HepG2 (cell line): ENCODE data around the gene SYPL2. TPM values are rescaled to one million over a fixed set of nuclear protein-coding genes. Genes with fewer than 3 reads are reported as not detected.

Source experiments
- ARNTL ChIP-seq: sonication (generic); formaldehyde crosslinking; IDR thresholded peaks from 2 replicates; pipeline ENCODE4 v1.4.0; 2020; ENCODE audit warnings: mild to moderate bottlenecking, missing genetic modification reagents
- EED ChIP-seq: sonication (generic); formaldehyde crosslinking; IDR thresholded peaks from 2 replicates; pipeline ENCODE4 v1.5.0; 2020; ENCODE audit warnings: mild to moderate bottlenecking, missing genetic modification reagents
- FOXM1 ChIP-seq: sonication (generic); formaldehyde crosslinking; IDR thresholded peaks from 2 replicates; pipeline ENCODE4 v1.5.0; 2020; ENCODE audit warnings: missing genetic modification reagents
- JDP2 ChIP-seq: sonication (generic); formaldehyde crosslinking; IDR thresholded peaks from 2 replicates; pipeline ENCODE4 v1.8.1; 2022; ENCODE audit warnings: missing genetic modification reagents, borderline replicate concordance
- KMT2B ChIP-seq: IDR thresholded peaks from 2 replicates; pipeline ENCODE4 v1.6.1; 2016; ENCODE audit warnings: missing genetic modification reagents, missing compliant biosample characterization
- SYNCRIP ChIP-seq: fragments of 200-400 bp; formaldehyde crosslinking; IDR thresholded peaks from 2 replicates; pipeline ENCODE4 v1.6.1; 2018; ENCODE audit warnings: mild to moderate bottlenecking, low read depth, low read length; ENCODE audit not compliant: insufficient read depth
- TBP ChIP-seq: sonication (generic); formaldehyde crosslinking; IDR thresholded peaks from 2 replicates; pipeline ENCODE4 v1.5.0; 2020; ENCODE audit warnings: missing genetic modification reagents
- U2AF1 ChIP-seq: fragments of 200-400 bp; formaldehyde crosslinking; optimal IDR thresholded peaks from 2 replicates; pipeline ENCODE3; 2017; ENCODE audit warnings: mild to moderate bottlenecking, low read depth, low read length
- ZNF12 ChIP-seq: sonication (generic); formaldehyde crosslinking; IDR thresholded peaks from 2 replicates; pipeline ENCODE4 v1.5.0; 2020; ENCODE audit warnings: missing genetic modification reagents
- ZNF33A ChIP-seq: sonication (generic); formaldehyde crosslinking; IDR thresholded peaks from 2 replicates; pipeline ENCODE4 v1.5.1; 2020; ENCODE audit warnings: missing genetic modification reagents, mild to moderate bottlenecking, moderate library complexity, borderline replicate concordance
- ZNF790 ChIP-seq: sonication (generic); formaldehyde crosslinking; IDR thresholded peaks from 2 replicates; pipeline ENCODE4 v1.8.0; 2022; ENCODE audit warnings: missing genetic modification reagents, mild to moderate bottlenecking, borderline replicate concordance
- ZNF878 ChIP-seq: sonication (generic); formaldehyde crosslinking; IDR thresholded peaks from 2 replicates; pipeline ENCODE4 v1.8.1; 2023; ENCODE audit warnings: mild to moderate bottlenecking, missing genetic modification reagents, moderate library complexity
- polyA plus RNA-seq, 8 experiments: library from polyadenylated mRNA; depleted of rRNA in 3 of 8; stranded (reverse) in 7 of 8; unstranded in 1 of 8; fragments of >200 nt; fragmentation: Illumina TruSeq in 4 of 8; extraction: Trizol in 4 of 8; gene quantifications; 2 replicates each; pipeline versions ENCODE4 v1.2.1 to v1.2.3, GENCODE V29; 2011 to 2016; ENCODE audit warnings: low read depth in 4 of 8, missing spikeins in 1 of 8, mixed read lengths in 1 of 8; ENCODE audit not compliant: insufficient read depth in 1 of 8
- total RNA-seq, 5 experiments: library from RNA; depleted of rRNA; stranded (reverse); fragments of >200 nt; fragmentation: Illumina TruSeq; extraction: Trizol; gene quantifications; 2 replicates each; pipeline ENCODE4 v1.2.3, GENCODE V29; 2016; ENCODE audit warnings: low read depth in 1 of 5
- TF ChIP-seq, protein P1 (sequence below): sonication (generic); formaldehyde crosslinking; IDR thresholded peaks from 2 replicates; pipeline ENCODE4 v1.4.0; 2020; ENCODE audit warnings: missing genetic modification reagents
- TF ChIP-seq, protein P2 (sequence below): sonication (generic); formaldehyde crosslinking; IDR thresholded peaks from 2 replicates; pipeline ENCODE4 v1.5.0; 2020; ENCODE audit warnings: mild to moderate bottlenecking, low read depth, missing genetic modification reagents, borderline replicate concordance
- TF ChIP-seq, protein P3 (sequence below): sonication (generic); formaldehyde crosslinking; IDR thresholded peaks from 2 replicates; pipeline ENCODE4 v1.5.0; 2020; ENCODE audit warnings: mild to moderate bottlenecking, missing genetic modification reagents
- TF ChIP-seq, protein P4 (sequence below): sonication (generic); formaldehyde crosslinking; IDR thresholded peaks from 2 replicates; pipeline ENCODE4 v1.5.0; 2020; ENCODE audit warnings: mild to moderate bottlenecking, missing genetic modification reagents
- TF ChIP-seq, protein P5 (sequence below): sonication (generic); formaldehyde crosslinking; IDR thresholded peaks from 2 replicates; pipeline ENCODE4 v1.4.0; 2020; ENCODE audit warnings: missing genetic modification reagents

The SYPL2 gene
- total and polyA plus RNA-seq, 2 of the 13 experiments (the other 11 are each of a cell fraction or from before 2014, with no cell fraction given): 0.17 to 0.24 TPM

DNA sequence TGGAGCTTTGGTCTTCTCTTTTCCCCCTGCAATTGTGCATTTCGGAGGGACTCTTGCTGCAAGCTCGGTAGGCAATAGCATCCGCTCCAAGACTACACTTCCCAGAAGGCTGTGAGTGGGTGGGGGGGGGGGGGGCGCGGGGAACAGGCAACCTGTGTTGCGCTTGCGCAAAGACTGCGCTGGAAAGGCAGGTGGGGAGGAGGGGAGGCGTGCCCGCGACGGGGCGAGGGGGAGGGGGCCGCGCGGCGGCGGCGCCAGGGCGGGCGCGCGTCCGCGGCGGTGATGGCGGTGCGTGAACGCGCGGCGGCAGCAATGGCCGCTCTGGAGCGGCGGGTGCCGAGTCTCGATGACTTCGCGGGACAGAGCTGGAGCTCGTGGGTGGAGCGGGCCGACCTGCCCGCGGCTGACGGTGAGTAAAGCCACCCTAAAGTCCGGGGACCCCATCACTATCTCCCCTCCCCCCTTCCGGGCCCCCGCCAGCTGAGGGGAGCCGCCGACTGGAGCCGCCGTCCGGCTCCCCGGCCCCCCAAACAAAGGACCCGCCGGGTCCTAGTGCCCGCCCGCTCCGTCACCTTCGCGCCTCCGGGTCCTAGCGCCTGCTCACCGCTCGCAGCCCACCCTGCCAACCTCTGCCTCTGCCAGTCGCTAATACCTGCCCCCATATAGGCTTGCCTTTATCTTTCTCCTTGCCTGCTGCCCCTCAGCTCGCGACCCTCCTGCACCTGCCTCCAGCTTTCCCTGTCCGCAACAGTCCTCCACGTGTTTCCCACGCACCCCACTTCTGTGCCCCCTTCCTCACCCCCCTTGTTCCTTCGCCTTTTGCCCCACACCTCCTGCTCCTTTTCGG, 17.5 kb downstream of the SYPL2 start, which contains the start of gene ATXN7L2 (continued):
- TF ChIP-seq, protein P1, sequence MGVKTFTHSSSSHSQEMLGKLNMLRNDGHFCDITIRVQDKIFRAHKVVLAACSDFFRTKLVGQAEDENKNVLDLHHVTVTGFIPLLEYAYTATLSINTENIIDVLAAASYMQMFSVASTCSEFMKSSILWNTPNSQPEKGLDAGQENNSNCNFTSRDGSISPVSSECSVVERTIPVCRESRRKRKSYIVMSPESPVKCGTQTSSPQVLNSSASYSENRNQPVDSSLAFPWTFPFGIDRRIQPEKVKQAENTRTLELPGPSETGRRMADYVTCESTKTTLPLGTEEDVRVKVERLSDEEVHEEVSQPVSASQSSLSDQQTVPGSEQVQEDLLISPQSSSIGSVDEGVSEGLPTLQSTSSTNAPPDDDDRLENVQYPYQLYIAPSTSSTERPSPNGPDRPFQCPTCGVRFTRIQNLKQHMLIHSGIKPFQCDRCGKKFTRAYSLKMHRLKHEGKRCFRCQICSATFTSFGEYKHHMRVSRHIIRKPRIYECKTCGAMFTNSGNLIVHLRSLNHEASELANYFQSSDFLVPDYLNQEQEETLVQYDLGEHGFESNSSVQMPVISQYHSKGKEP: peak; percentile 51; the same call in 1 of the 2 replicates
- TF ChIP-seq, protein P2, sequence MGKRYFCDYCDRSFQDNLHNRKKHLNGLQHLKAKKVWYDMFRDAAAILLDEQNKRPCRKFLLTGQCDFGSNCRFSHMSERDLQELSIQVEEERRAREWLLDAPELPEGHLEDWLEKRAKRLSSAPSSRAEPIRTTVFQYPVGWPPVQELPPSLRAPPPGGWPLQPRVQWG (CRISPR knock-in tag): no peak
- TF ChIP-seq, protein P3, sequence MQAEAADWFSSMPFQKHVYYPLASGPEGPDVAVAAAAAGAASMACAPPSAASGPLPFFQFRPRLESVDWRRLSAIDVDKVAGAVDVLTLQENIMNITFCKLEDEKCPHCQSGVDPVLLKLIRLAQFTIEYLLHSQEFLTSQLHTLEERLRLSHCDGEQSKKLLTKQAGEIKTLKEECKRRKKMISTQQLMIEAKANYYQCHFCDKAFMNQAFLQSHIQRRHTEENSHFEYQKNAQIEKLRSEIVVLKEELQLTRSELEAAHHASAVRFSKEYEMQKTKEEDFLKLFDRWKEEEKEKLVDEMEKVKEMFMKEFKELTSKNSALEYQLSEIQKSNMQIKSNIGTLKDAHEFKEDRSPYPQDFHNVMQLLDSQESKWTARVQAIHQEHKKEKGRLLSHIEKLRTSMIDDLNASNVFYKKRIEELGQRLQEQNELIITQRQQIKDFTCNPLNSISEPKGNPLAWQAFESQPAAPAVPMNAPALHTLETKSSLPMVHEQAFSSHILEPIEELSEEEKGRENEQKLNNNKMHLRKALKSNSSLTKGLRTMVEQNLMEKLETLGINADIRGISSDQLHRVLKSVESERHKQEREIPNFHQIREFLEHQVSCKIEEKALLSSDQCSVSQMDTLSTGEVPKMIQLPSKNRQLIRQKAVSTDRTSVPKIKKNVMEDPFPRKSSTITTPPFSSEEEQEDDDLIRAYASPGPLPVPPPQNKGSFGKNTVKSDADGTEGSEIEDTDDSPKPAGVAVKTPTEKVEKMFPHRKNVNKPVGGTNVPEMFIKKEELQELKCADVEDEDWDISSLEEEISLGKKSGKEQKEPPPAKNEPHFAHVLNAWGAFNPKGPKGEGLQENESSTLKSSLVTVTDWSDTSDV (CRISPR knock-in tag): peak; percentile 66; the same call in 1 of the 2 replicates
- peak; percentile 84 for TF ChIP-seq U2AF1
- peak; percentile 76; the same call in 1 of the 2 replicates for TF ChIP-seq KMT2B (CRISPR knock-in tag)
- no peak for TF ChIP-seq ARNTL (CRISPR knock-in tag)
- no peak for TF ChIP-seq ZNF790 (CRISPR knock-in tag)
- no peak for TF ChIP-seq FOXM1 (CRISPR knock-in tag)
- TF ChIP-seq, protein P4, sequence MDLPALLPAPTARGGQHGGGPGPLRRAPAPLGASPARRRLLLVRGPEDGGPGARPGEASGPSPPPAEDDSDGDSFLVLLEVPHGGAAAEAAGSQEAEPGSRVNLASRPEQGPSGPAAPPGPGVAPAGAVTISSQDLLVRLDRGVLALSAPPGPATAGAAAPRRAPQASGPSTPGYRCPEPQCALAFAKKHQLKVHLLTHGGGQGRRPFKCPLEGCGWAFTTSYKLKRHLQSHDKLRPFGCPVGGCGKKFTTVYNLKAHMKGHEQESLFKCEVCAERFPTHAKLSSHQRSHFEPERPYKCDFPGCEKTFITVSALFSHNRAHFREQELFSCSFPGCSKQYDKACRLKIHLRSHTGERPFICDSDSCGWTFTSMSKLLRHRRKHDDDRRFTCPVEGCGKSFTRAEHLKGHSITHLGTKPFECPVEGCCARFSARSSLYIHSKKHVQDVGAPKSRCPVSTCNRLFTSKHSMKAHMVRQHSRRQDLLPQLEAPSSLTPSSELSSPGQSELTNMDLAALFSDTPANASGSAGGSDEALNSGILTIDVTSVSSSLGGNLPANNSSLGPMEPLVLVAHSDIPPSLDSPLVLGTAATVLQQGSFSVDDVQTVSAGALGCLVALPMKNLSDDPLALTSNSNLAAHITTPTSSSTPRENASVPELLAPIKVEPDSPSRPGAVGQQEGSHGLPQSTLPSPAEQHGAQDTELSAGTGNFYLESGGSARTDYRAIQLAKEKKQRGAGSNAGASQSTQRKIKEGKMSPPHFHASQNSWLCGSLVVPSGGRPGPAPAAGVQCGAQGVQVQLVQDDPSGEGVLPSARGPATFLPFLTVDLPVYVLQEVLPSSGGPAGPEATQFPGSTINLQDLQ (CRISPR knock-in tag): peak; percentile 70; the same call in 1 of the 2 replicates
- TF ChIP-seq SYNCRIP: no peak
- TF ChIP-seq, protein P5, sequence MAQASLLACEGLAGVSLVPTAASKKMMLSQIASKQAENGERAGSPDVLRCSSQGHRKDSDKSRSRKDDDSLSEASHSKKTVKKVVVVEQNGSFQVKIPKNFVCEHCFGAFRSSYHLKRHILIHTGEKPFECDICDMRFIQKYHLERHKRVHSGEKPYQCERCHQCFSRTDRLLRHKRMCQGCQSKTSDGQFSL (CRISPR knock-in tag): peak; percentile 61
- no peak for TF ChIP-seq TBP
- no peak; the same call in 1 of the 2 replicates for TF ChIP-seq JDP2 (CRISPR knock-in tag)
- TF ChIP-seq ZNF12: no peak
- 0 out of 2 replicates have a peak, but pooled peaks have one; percentile 61 for TF ChIP-seq EED (CRISPR knock-in tag)
- no peak for TF ChIP-seq ZNF878 (CRISPR knock-in tag)
- TF ChIP-seq ZNF33A (CRISPR knock-in tag): no peak
